Left lung (tissue), 10 donors: ENCODE results near the gene KHNYN. TPM values are rescaled to one million over a fixed set of nuclear protein-coding genes. Genes with fewer than 3 reads are reported as not detected.

Experiments
- ATAC-seq: fragments of 200-7000 bp; cut with Tn5 transposase; one replicate; pipeline ENCODE4 v1.9.1; 2020; ENCODE audit warnings: moderate library complexity
- DNase-seq, 4 donors: peaks; one replicate each; pipeline ENCODE4 v3.0.0-alpha.2; 2013 to 2020
- H3K27ac ChIP-seq, 2 donors: fragments of 200-600 bp; sonication (generic) in 1 of 2; one replicate each; pipeline versions ENCODE4 v1.5.0 to v1.8.0; 2020 to 2021
- H3K27me3 ChIP-seq, 2 donors: fragments of 200-600 bp; sonication (generic) in 1 of 2; one replicate each; pipeline versions ENCODE4 v1.5.0 to v1.8.0; 2020 to 2021
- H3K36me3 ChIP-seq, 2 donors: fragments of 200-600 bp; sonication (generic) in 1 of 2; one replicate each; pipeline versions ENCODE4 v1.5.0 to v1.8.0; 2020 to 2021
- H3K4me1 ChIP-seq, 2 donors: fragments of 200-600 bp; one replicate each; pipeline ENCODE4 v1.8.0; 2021
- H3K4me3 ChIP-seq, 2 donors: fragments of 200-600 bp; sonication (generic) in 1 of 2; one replicate each; pipeline versions ENCODE4 v1.5.0 to v1.8.0; 2020 to 2021; ENCODE audit warnings: mild to moderate bottlenecking in 1 of 2
- H3K9me3 ChIP-seq, 2 donors: fragments of 200-600 bp; sonication (generic) in 1 of 2; one replicate each; pipeline versions ENCODE4 v1.5.0 to v1.8.0; 2020 to 2021
- CTCF ChIP-seq, 2 donors: fragments of 200-600 bp; sonication (generic) in 1 of 2; IDR thresholded peaks; one replicate each; pipeline versions ENCODE4 v1.5.0 to v1.8.0; 2021; ENCODE audit warnings: antibody characterized with exemption in 2 of 2
- intact Hi-C, 2 donors: fragments of 100-400 bp; cut with DNase I; formaldehyde crosslinking; loops; one replicate each; pipeline versions ENCODE4 v1.11.2 to v1.14.2; 2022
- polyA plus RNA-seq, 6 donors: library from polyadenylated mRNA; unstranded; fragments of 120-200 nt; gene quantifications; one replicate each; pipeline ENCODE4 v1.2.1, GENCODE V29; 2013; ENCODE audit not compliant: insufficient read length in 6 of 6
- total RNA-seq, 2 donors: library from RNA; stranded (reverse); fragmentation: NEBNext Ultra II Directional; extraction: Animal tissue kit (Norgen Biotek cat#: 25700); gene quantifications; one replicate each; pipeline ENCODE4 v1.2.1, GENCODE V29; 2021
- donor health status: DM: no; HTN: yes; CAD: no.
- donor health status: DM: no; HTN: no; CAD: no.

Gene KHNYN
- total and polyA plus RNA-seq, 8 donors: 46.8 to 56.6 (median 49.7) TPM

- H3K27me3 ChIP-seq: no peaks in the 10 kb centered on the region
- TF ChIP-seq CTCF (IDR thresholded peaks at IDR 0.05): no peak
- no peak for DNase-seq
- intact Hi-C loops: no loop called here
- no peaks in the 10 kb centered on the region for H3K9me3 ChIP-seq
- no peak overlapping the region for H3K27ac ChIP-seq
- H3K36me3 ChIP-seq: peaks cover 0 to 25% of the 10 kb centered on the region in 2 donors
- H3K4me3 ChIP-seq: no peak overlapping the region
- no peak for ATAC-seq
- peaks cover 0 to 8% of the 10 kb centered on the region in 2 donors for H3K4me1 ChIP-seq
Observed at GRCh38 chr14:24416254-24416931, 13.4 kb upstream of the KHNYN start.

- no peaks in the 10 kb centered on the region for H3K27me3 ChIP-seq
- no peak overlapping the region for H3K4me3 ChIP-seq
- no peak overlapping the region for H3K27ac ChIP-seq
- ATAC-seq: no peak
- intact Hi-C loops: no loop called here
- H3K4me1 ChIP-seq: peaks cover 0 to 8% of the 10 kb centered on the region in 2 donors
- peaks cover 0 to 25% of the 10 kb centered on the region in 2 donors for H3K36me3 ChIP-seq
- H3K9me3 ChIP-seq: no peaks in the 10 kb centered on the region
- no peak for DNase-seq
- no peak for TF ChIP-seq CTCF (IDR thresholded peaks at IDR 0.05)
Observed at GRCh38 chr14:24416932-24417619, 12.7 kb upstream of the KHNYN start.

GRCh38 chr14:24417832-24418491 lies 11.8 kb upstream of the KHNYN start:
- ATAC-seq (no peak), DNase-seq (no peak)
- Histone ChIP-seq H3K4me1 (peaks cover 0 to 13% of the 10 kb centered on the region in 2 donors), H3K27ac (no peak overlapping the region), H3K4me3 (no peak overlapping the region), H3K27me3 (no peaks in the 10 kb centered on the region), H3K9me3 (no peaks in the 10 kb centered on the region), H3K36me3 (peaks cover 0 to 25% of the 10 kb centered on the region in 2 donors)
- intact Hi-C loops: no loop called here
- TF ChIP-seq CTCF (IDR thresholded peaks at IDR 0.05): no peak

- no peaks in the 10 kb centered on the region for H3K9me3 ChIP-seq
- ATAC-seq (peak; percentile 61), DNase-seq (no peak)
- intact Hi-C loops: no loop called here
- H3K4me1 ChIP-seq: peaks cover 0 to 13% of the 10 kb centered on the region in 2 donors
- H3K4me3 ChIP-seq: no peak overlapping the region
- H3K27me3 ChIP-seq: no peaks in the 10 kb centered on the region
- TF ChIP-seq CTCF (IDR thresholded peaks at IDR 0.05): no peak
- H3K36me3 ChIP-seq: peaks cover 0 to 20% of the 10 kb centered on the region in 2 donors
- no peak overlapping the region for H3K27ac ChIP-seq
Observed at GRCh38 chr14:24418492-24418873, 11.3 kb upstream of the KHNYN start.

- DNase-seq (no peak), ATAC-seq (no peak)
- Histone ChIP-seq H3K36me3 (no peaks in the 10 kb centered on the region), H3K4me3 (no peak overlapping the region), H3K27me3 (no peaks in the 10 kb centered on the region), H3K27ac (no peak overlapping the region), H3K4me1 (peaks cover 5 to 32% of the 10 kb centered on the region in 2 donors), H3K9me3 (no peaks in the 10 kb centered on the region)
- no peak for TF ChIP-seq CTCF (IDR thresholded peaks at IDR 0.05)
- intact Hi-C loops: no loop called here
Observed at GRCh38 chr14:24422261-24422660, 7.5 kb upstream of the KHNYN start.
